GM15510 (cell line): Measurements from ENCODE around the gene NAALADL2.

ENCODE experiments used
- POLR2A ChIP-seq: IDR thresholded peaks from 3 replicates; pipeline ENCODE4 v1.6.1; 2011; ENCODE audit warnings: borderline replicate concordance; ENCODE audit not compliant: insufficient read length; ENCODE audit errors: extremely low read depth

The NAALADL2 gene

DNA sequence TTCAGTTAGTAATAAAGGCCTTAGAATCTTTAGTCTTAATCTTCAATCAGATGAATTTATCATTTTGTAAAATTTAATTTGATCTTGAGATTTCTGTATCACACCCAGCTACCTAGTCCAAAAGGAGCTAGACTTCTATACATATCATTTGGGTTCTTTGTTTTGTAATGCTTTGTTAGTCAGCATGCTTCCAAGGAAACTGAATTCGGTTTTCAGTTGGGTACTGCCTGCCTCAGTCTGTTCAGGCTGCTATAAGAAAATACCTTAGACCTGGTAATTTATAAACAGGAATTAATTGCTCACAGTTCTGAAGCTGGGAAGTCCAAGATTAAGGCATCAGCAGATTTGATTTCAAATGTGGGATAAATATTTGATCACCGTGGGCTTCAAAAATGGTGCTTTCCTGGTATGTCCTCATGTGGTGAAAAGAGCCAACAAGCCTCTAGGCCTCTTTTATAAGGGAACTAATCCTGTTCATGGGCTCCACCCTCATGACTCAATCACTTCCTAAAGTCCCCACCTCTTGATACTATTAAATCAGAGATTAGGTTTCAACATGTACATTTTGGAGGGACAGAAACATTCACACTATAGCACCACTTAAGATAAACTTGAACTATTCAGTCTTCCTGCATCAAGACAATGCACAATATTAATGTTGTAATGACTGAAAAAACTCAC lies 800.7 kb downstream of the NAALADL2 start:
- TF ChIP-seq POLR2A = no peak

DNA sequence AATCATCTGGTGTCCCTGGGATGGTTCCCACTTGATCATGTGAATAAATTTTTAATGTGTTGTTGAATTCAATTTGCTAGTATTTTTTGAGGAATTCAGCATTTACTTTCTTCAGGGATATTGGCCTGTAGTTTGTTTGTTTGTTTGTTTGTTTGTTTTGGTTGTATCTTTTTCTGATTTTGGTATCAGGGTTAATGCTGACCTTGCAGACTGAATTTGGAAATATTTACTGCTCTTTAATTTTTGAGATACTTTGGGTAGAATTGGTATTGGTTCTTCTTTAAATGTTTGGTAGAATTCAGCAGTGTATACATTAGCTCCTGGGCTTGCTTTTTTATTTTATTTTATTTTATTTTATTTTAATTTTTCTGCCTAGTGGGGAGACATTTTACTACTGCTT lies 803.7 kb downstream of the NAALADL2 start:
- no peak for TF ChIP-seq POLR2A

DNA sequence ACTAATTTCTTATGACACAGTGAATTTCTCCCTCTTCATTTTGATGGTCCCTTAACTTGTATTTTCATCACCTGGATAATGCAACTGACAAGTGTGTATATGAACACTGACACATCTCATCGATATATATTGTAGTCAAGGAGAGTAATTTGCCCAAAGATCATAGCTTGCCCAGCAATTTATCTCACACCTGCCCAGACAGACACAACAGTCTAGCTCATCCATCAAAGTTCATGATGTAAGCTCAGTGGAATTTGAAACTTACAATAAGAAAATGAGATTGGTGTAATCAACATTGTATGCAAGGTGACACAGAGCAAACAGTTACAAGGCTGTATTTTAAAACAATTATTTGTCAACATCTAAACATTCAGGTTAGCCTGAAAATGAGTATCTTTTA lies 805.8 kb downstream of the NAALADL2 start:
- no peak for TF ChIP-seq POLR2A

DNA sequence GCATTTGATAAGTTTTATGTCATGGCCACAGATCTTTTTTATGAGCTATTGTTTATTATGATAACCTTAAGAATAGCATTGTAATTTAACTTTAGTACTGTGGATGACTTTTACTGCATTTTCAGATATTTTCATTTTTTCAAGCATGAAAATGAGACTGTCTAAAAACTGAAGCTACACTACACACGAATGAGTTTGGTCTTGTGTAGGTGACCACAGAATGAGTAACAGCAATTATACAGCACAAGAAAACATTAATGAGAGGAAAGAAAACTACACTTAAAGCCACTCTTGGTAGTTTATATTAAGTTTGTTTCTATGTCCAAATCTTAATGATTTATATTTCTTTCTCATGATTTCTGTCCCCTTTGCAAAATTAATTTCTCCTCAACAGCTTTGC lies 809.2 kb downstream of the NAALADL2 start:
- no peak for TF ChIP-seq POLR2A

DNA sequence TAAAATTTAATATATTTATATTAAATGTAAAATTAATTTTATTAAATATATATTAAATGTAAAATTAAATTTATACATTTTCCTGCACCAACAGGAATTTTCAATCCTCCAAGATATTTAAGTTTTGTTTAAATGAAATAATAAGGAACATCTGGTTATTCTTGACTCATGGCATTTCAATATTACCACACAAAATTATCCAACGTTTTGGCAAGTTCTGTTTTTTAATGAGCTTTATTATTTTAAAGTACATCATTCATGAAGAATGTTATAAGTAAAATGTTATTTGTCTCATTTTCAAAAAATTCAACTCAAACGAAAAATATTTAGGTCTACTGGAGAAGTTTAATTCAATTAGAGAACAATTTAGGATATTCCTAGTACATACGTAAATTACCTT lies 811.4 kb downstream of the NAALADL2 start:
- TF ChIP-seq POLR2A = no peak

DNA sequence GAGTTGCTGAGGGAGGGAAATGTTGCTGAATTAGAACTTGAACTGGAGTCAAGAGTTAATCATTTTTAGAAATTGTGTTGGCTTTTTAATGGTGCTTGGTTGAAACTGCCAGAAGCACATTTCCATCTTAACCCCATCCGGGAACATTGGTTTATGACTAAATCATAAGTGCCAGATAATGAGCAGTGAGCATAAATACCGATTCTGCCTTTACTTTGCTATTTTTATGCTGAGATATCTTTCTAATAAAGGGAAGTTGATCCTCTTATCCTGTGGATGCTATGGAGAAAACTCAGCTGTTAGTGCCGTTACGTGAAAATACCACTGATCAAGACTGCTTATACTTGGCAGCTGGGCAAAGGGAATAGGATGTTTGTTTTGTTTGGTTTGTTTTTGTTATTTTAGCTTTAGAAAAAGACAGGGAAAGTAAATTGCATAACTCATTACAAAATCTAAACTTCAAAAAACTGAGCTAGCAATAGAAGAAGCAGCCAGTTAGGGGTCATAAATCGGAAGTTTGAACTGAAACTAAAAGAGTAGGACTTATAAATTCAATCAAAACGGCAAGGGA lies 813.1 kb downstream of the NAALADL2 start:
- TF ChIP-seq POLR2A = no peak

DNA sequence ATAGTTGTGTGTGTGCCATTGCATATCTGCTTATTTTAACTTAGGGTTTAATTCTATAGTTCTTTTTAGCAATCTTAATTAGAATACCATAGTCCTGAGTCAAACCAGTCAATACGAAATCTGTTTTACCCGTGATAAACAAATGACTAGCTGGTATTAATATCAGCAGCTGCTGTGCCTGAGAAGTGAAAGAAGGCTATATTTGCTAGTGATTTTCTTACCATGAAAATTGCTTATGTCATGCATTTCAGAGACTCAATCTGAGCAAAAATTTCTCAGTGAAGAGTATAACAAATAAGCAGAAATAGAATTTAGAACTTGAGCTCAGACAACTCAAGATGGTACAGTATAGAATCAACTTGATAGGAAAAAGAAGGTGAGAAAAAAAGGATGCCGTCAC lies 820.4 kb downstream of the NAALADL2 start:
- TF ChIP-seq POLR2A = no peak

DNA sequence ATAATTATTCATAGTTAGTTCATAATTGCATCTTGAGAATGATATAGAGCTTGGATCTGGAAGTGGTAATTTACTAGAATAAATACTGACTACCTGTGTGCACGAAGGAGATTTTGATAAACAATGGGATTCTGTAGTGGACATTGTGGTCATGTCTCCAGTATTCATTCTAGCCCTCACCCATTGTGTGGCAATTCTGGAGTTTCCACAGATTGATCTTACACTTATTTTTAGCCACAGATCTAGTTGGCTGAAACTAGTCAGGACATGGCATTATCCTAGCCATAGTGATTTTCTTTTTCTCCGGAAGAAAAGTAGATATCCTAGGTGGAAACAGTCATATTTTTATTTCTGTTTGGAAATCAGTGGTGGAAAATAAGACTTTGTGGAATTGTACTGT lies 833.1 kb downstream of the NAALADL2 start:
- TF ChIP-seq POLR2A = no peak

DNA sequence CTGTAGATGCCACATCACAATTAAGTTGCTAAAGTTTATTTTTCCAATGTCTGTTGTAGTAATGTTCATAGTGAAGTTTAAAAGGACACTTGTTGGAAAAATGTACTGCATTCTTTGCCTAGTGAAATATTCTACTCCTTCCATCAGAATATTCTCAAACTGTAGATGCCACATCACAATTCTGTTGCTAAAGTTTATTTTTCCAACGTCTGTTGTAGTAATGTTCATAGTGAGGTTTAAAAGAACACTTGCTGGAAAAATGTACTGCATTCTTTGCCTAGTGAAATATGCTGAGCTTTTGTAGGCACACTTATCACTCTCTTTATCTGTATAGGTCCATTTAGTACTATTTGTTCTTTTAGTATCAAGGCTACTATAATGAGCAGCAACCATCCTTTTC lies 836.1 kb downstream of the NAALADL2 start:
- no peak for TF ChIP-seq POLR2A

DNA sequence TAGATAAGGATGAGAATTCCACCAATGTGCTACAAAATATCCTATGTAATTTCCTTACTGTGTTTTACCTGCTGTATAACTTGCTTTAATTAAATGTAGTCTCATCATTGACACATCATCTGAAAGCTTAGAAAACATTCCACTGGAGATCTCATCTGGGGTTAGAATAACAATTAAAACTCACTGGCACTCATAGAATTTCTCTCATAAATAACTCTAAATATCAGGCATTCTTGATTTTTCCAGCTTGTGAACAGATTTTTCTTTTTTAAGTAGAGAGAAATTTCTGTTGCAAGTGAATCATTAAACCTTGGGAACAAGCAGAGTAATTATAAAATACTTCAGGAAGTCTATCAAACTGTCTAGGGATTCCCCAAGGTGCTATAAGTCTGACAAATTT lies 843.8 kb downstream of the NAALADL2 start:
- no peak for TF ChIP-seq POLR2A

DNA sequence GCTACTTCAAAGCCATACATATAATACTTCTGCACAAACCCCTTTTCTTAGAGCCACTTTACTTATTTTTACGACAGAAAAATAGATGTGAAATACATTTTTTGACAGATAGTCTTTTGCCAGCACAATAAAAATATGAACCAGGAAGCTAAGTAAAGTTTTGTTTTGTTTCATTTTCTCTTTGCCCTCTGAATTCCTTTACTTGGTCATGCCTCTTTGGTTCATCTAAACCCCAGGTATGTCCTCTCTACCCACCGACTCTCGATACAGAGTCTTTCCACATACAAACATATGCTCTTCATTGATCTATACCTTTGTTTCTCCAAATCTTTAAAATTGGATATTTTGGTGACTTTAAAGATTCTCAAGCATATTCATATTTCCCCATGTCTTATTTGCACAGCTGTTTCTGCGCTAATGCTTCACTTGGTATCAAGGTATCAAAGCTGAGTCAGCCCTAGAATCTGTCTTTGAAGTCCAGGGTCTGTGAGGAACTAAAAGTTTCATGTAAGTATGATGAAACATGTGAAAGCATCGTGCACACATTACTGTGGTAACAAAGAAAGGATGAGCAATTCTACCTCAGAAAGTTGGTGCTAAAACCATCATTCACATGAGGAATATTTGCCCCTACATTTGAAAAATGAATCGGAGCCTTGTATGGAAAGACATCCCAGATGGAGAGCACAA lies 845.4 kb downstream of the NAALADL2 start:
- no peak for TF ChIP-seq POLR2A

DNA sequence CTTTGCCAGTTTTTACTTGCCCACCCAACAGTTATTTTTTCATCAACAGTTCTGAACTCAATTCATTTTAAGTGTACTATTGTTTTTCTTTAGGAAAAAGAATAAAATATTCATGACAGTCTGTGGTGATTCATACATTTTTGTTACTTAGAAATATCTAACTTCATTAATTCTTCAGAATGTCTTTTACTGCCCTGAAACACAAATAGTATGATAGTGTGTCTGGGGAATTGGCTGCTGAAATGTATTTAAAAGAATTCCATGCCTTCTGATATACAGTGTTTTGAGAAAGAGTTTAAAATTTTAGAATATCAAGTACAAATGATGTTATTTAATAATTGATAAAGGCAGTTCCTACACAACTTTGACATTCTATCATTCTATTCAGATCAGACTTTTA lies 854.1 kb downstream of the NAALADL2 start:
- no peak for TF ChIP-seq POLR2A

DNA sequence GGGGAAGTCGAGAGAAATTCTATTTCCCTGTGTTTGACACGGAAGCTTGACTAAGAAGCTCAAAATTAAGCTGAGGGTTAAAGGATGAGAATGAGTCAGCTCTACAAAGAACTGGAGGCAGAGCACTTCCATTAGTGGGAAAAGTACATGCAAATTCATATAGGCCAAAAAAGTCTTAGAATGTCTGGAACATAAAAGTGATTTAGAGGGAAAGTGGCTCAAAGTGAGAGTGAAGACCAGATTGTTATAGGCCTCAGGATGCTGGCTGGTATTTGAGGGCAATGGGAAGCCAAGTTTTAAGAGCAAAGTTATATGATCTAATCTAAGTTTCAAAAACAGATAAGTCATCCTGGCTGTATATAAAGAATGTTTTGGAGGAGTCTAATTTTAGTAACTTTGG lies 857.3 kb downstream of the NAALADL2 start:
- no peak for TF ChIP-seq POLR2A

DNA sequence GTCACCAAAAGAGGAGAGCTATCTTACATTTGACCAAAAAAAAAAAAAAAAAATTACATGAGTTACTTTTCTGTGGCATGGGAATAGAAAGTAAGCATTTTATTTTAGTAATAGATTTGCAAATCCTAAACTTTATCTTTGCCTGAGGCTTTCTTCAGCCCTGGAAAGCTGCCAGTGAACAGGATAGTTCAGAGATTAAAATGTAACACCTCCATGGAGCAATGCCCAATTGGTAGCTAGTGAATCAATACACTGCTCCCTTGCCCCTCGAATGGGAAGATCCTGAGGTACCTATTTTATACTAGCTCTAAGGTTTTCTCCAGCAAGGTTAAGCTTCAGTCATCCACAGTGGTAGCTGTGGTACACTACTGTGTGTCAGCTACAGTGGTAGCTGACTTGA lies 867.1 kb downstream of the NAALADL2 start:
- no peak for TF ChIP-seq POLR2A

DNA sequence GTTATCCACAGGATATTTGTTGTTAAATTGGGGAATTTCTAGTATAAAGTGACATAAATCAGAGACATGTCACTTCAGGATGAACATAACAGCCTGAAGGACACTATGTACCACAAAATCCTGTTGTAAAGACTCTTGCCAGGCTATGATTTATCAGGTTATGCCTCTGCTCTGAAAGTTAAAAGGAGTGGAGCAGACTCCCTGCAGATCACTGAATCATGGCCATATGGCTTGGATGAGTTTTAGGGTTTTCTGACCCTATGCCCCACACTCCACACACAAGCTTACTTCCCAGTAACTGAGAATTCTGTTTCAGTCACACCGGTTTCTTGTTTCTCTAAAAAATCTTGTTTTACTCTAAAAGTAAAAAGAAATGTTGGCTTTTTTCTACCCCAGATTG lies 869.4 kb downstream of the NAALADL2 start:
- TF ChIP-seq POLR2A = no peak

DNA sequence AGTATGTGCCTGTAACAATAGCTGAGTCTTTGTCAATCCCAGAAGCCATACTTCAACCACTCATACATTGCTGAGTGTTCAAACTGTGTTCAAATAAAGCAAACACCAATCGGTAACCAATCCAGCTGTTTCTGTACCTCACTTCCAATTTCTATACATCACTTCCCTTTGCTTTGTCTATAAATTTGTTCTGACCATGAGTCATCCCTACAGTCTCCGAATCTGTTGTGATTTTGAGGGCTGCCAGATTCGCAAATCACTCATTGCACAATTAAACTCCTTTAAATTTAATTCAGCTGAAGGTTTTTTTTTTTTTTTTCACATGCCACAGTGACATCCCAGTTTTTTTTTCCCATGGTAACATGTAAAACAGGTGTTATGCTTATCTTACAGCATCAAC lies 870.3 kb downstream of the NAALADL2 start:
- no peak for TF ChIP-seq POLR2A
